Activated CD4-positive, alpha-beta T cell treated with anti-CD3 and anti-CD28 coated beads, Interleukin-2, amount 50 U/mL, for 1 hour (primary cell): ENCODE results near the gene UGT8.
"Not testable (repeated sequence)": the region's sequence is repeated elsewhere in the genome, so short reads cannot be mapped to it uniquely, and the experiment has no call there.

Source experiments
- DNase-seq: peaks from one replicate; pipeline ENCODE4 v3.0.0-alpha.2; 2020

Gene UGT8, protein sequence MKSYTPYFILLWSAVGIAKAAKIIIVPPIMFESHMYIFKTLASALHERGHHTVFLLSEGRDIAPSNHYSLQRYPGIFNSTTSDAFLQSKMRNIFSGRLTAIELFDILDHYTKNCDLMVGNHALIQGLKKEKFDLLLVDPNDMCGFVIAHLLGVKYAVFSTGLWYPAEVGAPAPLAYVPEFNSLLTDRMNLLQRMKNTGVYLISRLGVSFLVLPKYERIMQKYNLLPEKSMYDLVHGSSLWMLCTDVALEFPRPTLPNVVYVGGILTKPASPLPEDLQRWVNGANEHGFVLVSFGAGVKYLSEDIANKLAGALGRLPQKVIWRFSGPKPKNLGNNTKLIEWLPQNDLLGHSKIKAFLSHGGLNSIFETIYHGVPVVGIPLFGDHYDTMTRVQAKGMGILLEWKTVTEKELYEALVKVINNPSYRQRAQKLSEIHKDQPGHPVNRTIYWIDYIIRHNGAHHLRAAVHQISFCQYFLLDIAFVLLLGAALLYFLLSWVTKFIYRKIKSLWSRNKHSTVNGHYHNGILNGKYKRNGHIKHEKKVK

DNA sequence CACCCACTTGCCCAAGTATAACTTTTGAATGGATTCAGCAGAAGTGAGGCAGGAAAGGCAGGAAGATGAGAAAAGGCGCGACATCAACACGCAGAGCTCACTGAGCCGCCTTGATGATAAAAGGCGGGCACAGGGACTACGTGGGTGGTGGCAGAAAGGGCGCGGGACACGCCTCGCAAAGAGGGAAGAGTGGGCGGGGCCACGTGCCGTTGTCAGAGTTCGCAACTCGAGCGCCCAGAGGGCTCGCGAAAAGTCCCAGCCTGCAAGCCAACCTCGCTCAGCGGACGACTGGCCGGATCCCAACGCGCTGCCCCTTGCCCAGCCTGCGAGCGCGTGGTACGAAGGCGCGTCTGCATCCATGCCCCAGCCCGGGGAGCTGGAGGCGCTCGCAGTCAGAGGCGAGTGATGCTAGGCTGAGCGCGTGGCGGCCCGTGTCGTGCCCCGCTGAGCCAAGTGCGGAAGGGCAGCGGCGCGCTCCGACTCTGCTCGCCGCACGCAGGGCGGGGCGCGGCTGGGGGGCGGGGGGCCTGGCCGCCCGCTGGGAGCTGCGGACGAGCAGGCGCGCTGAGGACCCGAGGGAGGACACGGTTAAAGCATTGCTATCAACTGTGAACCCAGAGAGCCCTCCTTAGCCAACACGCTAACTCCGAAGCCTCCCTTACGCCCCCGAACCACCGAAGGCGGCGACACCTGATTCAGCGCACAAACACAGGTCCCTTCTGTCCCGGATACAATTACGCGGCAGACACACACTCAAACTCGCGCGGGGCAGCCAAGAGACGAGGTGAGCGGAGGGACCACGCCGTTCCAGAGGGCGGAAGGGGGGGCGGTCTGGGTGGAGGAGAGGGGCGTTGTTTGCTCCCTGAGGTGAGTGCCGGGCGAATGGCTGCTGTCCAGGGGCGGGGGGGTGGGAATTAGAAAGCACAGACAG is at the start of gene UGT8:
UGT8 (plus strand) TSS at position 617 of the 931 bp plus-strand sequence. CDS start 24,074 bp downstream, outside the sequence.
- DNase-seq = no peak

DNA sequence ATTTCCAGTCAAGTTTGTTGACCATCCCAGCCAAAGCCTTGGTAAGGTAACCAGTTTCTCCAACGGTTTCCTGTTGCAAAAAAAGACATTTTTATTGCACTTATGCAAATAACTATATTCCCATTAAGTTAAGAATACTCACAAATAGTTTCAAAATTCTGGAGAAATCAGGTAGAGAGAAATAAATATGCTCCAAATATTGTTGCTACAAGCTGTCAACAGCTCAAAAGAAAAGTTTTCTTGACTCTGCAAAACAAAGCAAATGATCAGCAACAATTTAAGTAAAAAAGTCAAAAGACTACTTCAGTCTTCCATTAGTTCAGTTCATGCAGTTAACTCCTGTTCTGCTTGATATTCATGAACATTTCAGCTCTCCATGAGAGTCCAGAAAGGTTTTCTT is 49.0 kb upstream of the UGT8 start:
- DNase-seq = no peak

DNA sequence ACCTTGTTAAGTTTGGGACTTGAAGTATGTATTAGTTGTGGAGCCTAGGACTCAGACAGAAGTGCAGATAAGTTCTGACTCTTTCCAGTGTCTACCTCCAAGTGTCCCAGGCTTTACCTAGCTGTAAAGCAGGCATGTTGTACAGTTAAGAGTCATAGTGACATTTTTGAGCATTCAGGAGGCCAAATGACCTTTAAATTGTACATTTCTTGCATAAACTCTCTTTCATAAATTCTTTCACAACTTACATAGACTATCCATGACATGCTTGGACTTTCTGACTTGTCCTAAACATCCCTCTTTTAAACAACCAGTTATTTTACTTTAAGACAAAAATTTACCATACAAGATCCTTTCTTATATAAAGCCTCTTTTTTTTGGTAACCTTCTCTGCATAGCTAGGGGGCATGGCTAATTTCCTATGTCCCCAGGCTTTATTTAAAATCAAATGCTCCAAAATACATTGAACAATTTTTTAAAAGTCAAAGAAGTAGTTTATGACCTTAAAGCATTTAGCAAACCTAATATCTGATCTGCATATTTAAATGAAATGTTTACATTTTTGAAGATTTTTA is 40.1 kb upstream of the UGT8 start:
- no peak for DNase-seq

DNA sequence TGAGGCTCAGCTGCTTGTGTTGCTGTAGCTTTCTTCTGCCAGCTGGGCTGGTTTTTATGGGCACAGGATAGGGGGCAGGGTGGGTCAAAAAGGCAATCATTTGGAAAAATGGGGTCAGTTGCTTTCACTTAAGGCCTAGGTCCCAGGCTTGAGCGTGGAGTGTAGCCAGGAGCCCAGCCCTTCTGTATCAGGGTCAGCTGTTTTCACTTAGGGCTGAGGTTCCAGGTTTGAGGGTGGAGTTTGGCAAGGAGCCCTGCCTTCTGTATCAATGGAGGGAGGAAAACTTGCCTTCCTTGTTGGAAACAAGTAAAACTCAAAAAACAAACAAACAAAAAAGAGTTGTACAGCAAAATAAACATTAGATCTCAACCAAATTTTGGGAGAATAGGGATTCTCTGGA is 37.0 kb upstream of the UGT8 start:
- no peak for DNase-seq

DNA sequence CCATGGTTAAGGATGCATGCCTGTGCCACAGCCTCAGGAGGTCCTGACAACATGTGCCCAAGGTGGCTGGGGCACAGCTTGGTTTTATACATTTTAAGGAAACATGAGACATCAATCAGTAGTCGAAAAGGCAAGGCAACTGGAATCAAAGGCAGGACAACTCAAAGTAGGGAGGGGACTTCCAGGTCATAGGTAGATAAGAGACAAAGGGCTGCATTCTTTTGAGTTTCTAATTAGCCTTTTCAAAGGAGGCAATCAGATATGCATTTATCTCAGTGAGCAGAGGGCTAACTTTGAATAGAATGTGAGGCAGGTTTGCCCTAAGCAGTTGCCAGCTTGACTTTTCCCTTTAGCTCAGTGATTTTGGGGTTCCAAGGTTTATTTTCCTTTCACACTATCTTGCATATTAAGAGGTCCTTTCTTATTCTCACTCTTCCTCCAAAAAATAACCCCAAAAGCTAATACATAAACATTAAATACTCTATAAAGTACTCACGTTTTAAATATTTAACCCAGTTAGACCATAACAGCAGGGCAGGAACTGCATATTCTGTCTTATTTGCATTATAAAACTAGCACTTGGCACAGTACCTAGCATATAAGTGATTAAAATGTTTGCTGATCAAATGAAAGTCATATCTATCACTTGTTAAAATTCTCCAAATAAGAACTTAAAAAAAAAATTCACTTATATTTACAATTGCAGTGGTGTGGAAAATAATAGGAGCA is 36.3 kb upstream of the UGT8 start:
- DNase-seq = no peak

DNA sequence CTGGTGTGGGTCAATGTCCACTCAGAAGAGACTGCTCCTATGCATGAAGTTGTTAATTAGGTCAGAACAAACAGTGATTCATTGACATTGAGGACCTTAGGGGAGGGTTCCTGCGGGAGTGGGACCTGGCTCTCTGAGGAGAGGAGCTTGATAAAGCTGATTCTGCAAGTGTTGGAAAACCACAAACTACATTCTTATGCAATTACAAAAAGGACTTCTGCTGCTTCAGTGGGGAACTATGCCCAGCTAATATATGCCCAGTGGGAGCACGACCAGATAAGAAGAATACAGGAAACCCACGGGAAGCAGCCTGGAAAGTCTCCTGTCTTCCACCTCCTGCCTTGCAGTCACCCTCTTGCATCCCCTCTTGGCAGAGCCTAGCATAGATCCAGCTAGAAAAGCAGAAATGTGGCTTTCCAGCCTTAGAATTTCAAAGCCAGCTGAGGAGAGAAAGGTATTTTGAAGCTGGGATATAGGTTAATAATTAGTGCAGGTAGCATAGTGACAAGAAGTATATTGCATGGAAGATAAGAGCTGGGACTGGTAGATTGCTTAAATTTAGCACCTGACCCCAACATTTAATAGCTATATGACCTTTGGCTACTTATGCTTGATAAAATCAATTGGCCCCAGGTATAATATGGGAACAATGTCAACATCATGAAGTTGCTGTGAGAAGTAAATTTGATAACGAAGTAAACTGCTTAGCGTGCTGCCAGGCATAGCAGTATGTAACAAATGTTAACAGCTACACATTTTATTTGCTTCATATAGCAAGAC is 34.9 kb upstream of the UGT8 start:
- DNase-seq = no peak

DNA sequence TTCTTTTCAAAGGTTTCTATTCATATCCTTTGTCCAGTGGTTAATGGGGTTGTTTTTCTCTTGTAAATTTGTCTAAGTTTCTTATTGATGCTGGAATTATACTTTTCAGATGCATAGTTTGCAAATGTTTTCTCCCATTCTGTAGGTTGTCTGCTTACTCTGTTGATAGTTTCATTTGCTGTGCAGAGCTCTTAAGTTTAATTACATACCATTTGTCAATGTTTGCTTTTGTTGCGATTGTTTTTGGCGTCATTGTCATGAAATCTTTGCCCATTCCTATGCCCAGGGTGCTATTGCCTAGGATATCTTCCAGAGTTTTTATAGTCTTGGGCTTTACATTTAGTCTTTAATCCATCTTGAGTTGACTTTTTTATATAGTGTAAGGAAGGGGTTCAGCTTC is 21.2 kb upstream of the UGT8 start:
- DNase-seq = no peak

DNA sequence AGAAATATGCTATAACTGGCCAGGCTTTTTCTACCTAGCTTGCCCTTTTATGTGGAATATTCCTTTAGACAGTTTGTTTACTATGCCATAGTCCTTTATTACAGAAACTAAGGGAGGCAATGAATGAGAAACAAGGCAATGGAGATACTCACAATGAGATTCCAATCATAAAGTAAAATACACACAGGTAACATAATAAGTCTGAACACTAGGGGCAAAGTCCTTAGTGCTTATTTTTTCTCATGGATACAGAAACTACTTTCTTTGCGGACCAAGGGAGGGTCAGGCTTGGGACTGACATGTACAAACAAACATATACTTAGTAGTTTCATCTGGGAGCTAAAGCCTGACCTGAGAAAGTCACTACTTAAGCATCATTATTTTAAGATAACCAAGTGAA is 16.0 kb upstream of the UGT8 start:
- DNase-seq = no peak

DNA sequence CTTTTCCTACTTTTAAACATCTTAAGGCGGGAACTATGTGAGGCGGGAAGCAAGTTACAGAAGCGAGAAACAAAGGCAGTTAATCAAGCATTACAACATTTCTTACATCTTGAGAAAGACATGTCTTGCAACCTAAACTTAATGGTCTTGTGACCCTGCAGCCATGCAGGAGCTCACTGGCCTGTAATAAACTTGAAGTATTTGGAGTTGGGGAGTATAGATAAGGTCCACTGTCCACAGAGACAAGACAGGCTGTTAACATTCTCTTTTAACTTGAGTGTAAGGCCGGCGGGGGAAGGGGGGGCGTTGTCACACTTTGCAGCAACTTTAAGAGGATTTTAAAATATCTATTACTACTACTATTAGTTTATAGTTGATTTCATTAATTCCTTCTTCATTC is 10.3 kb upstream of the UGT8 start:
- DNase-seq = no peak

DNA sequence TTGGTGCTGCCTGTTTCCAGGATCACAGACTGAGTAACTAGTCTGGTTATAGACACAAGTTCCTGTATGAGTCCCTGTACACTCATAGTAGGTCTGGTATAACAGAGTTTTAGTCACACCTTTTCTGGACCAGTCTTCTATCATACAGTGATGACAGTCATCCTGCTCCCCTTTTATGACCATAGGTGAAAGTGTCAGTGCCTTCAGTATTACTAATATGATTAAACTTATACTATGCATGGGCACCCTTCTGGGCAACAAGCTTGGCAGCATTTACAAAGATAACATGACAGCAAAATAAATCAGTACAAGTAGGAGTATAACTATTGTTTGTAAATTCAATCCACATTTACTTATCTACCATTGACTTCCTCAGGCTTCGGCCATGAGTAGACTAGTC is 8.2 kb upstream of the UGT8 start:
- not testable (repeated sequence) for DNase-seq

DNA sequence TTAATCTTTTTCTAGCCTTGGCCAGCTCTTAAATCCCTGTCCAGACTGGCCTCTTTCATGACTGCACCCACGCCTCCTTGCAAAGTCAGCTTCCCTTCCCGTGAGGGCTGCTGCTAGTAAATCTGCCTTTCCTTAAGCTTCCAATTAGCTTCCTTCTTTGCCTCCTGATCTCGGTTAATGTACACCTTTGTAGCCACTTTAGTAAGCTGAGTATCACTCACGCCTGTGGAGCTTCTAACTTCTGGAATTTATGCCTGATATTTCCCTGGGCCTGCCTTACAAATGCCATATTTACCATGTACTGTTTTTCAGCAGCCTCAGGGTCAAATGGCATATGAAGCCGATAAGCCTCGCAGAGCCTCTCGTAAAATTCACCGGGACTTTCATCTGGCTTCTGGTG is 5.1 kb upstream of the UGT8 start:
- no peak for DNase-seq

DNA sequence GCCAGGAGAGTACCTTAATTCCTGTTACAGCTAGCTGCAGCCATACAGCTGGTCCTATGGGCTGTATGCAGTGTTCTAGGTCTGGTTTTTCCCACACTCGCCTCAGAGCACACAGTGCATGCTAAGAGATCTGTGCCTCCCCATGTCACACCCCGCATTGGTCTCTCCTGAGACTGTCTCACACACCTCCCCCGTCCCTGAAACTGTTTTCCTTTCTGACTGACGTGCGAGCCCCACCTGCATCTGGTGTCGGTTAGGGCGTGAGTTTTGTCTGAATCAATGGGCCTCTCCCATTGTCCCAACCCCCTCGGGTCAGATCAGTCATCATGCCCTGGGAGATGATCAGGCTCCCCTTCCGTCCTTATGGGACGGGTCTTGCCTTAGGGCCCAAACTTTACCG is 3.4 kb upstream of the UGT8 start:
- DNase-seq = no peak

DNA sequence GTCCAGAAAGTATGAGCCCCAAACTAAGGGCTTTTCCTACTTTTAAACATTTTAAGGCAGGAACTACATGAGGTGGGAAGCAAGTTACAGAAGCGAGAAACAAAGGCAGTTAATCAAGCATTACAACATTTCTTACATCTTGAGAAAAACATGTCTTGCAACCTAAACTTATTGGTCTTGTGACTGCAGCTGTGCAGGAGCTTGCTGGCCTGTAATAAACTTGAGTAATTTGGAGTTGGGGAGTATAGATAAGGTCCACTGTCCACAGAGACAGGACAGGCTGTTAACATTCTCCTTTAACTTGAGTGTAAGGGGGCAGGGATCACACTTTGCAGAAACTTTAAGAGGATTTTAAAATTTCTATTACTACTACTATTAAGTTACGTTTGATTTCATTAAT is 2.7 kb upstream of the UGT8 start:
- no peak for DNase-seq

DNA sequence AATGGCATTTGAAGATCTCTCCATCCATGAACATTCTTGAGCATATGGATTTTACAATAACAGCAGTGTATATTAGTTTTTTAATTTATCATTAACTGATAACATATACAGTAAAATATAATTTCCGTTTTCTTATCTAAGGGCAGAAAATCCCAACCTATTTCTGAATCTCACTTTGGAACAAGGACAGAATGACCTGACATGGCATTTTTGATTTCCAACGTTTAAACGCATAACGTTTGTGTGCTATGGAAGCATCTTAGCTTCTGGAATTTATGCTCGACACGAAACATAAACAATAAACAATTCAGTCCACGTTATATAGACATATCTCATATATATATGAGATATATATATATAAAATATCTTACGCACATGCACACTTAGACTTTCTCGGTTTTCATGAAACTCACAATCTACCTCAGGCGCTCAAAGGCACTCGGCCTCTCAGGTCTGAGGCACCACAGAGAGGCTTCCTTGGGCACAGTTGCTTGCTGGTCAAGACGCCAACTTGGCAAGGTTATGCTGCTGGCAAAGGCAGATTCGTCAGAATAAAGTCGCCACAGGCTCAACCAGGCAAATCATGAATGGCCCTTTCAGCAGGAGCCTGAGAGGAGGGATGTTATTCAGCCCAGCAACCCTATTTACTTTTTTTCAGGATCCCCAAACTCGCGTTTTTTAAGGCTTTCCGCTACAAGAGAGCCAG is 1.0 kb upstream of the UGT8 start:
- DNase-seq = no peak

DNA sequence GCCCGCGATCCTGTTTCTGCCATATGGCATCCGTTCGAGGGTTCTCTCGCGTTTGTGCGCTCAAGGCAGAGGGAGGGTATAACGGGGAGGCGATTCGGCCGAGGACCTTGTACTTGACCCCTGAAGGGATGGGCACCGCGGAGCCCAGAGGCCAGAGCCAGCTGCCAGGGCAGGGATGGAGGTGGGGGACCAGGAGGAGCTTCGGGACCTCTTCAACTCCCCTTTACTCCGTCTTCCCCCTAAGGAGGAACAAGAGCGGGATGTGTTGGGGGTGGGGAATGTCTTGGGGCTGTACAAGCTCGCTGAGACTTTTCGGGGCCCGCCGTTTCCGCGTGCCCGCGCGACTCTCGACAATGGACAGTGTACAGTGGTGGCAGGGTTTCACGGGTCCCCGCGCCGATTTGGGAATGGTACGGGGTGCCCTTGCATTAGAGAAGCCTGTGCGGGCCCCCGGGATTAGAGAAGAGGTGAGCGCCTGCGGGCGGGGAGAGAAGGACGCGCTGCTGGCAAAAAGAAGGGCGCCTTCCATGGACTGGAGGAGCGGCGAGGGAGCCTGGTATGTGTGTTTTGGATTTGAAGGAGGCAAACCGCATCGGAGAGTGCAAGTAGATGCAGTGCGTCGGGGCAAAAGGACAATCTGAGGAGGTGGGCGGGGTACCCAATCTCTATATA is 760 bp downstream of the UGT8 start:
- DNase-seq = no peak

DNA sequence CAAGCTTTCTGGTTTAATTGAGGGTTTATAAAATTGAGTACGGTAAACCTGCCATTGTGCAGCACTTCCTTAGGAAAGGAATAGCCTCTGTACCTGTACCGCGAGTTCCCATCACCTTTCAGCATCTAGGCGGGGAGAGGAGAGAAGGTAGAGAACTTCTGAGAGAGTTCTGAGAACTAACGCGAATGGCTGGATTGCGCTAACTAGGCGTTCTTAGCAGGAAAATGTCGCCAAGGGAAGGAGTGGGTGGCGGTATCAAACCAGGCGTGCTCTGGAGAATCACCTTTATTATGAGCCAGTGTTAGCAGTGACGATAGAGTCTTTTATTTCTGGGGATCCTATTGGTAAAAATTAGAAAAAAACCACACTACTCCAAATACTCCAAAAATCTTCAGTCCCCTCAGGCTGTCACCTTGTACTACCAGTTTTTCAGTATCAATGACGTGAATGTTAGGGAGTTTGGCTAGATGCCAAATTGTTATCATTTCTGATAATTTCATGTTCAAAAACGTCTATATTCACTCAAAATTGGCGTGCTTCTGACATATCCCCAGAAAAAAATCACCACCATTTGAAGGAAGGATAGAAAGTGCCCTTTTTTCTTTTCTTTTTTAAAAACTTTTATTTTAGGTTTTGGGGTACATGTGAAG is 1.4 kb downstream of the UGT8 start:
- no peak for DNase-seq

DNA sequence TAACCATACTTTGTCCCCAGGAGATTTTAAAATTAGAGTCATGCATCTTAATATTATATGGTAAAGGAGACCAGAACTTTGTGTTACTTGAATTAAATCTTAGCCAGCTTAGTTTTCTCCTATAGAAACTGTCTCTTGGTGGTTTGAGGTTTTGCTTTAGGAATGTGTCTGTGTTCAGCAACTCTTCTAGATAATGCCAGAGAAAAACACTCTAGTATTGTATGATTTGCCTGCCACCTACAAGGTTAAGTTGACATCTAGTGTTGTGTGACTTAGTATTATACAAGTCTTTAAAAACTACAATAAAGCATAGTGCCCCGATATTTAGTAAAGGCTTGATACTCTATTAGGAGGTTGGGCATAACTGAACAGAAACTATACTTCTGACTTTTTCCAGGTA is 2.1 kb downstream of the UGT8 start:
- no peak for DNase-seq

DNA sequence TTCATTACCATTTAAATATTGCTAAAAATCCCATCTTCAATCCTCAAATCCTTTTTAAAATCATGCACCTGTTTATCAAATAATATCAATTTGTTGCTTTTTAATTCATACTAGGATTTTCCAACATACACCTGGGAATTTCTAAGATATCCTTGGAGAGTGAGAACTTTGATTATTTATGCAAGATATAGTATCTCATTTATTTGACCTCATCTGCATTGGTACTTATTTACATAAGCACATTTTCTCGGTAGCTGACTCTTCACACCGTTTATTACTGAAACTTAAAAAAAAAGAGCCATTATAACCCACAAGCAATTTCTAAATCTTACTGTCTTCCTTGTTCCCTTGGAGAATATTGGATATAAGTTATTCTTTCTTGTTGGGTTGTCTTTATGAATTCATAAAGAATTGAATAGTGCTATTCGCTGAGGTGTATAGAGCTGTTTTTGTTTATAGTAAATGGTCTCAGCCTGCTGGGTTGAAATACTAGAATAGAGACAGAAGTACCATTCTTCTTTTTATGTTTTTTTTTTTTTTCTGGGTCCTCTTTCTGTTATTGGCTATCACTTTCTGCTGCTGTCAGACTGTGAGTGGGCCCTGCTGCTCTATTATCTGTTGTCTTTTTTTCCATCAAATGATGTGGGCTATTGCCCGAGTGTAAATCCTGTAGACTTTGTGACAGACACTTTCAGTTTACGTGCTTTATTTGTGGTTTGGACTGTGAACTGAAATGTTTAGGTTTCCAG is 2.9 kb downstream of the UGT8 start:
- DNase-seq = no peak

DNA sequence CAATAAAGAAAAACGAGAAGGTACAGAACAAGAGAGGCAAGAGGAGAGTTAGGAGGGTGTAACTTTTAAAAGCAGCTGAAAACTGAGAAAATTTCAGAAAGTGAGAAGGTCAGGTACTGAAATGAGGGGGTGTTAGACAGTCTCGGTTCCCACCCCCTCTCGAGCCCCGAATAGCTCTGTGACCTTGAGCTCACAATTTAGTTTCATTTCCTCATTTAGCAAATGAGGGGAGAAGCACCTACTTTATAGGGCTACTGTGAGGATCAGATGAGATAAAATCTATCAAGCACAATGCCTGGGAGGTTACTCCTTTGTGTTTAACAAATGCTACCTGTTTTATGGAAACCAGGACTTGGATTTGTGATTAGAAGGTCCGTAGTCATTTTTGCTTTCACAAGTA is 4.9 kb downstream of the UGT8 start:
- DNase-seq = no peak
